Gastrocnemius medialis (tissue), 4 donors: ENCODE measurements around the gene TMEM38A. TPM values are rescaled to one million over a fixed set of nuclear protein-coding genes. Genes with fewer than 3 reads are reported as not detected.

Experiments
- ATAC-seq, 2 donors: fragments of 150-250 bp; one replicate each; pipeline ENCODE4 v1.9.1; 2016
- DNase-seq, 2 donors: peaks; one replicate each; pipeline ENCODE4 v3.0.0-alpha.2; 2019
- H3K27ac ChIP-seq, 4 donors: fragments of 200-600 bp; sonication (generic); 1 replicate in 1 of 4; 2 replicates in 3 of 4; pipeline ENCODE4 v1.5.1; 2016 to 2018; ENCODE audit warnings: mild to moderate bottlenecking in 2 of 4, moderate library complexity in 1 of 4
- H3K27me3 ChIP-seq, 3 donors: fragments of 200-600 bp; sonication (generic) in 2 of 3; 1 replicate in 1 of 3; 2 replicates in 2 of 3; pipeline versions ENCODE4 v1.5.1 to v1.6.0; 2016 to 2019; ENCODE audit warnings: mild to moderate bottlenecking in 1 of 3, moderate library complexity in 1 of 3
- H3K36me3 ChIP-seq, 2 donors: fragments of 200-600 bp; sonication (generic) in 1 of 2; one replicate each; pipeline ENCODE4 v1.5.1; 2017 to 2018
- H3K4me1 ChIP-seq, 2 donors: fragments of 200-600 bp; sonication (generic) in 1 of 2; one replicate each; pipeline ENCODE4 v1.5.1; 2016 to 2017; ENCODE audit warnings: mild to moderate bottlenecking in 2 of 2
- H3K4me3 ChIP-seq, 4 donors: fragments of 200-600 bp; sonication (generic) in 3 of 4; 1 replicate in 1 of 4; 2 replicates in 3 of 4; pipeline ENCODE4 v1.5.1; 2016 to 2019; ENCODE audit warnings: mild to moderate bottlenecking in 2 of 4
- H3K9me3 ChIP-seq, 3 donors: fragments of 200-600 bp; sonication (generic) in 2 of 3; 1 replicate in 1 of 3; 2 replicates in 2 of 3; pipeline ENCODE4 v1.5.1; 2016 to 2019
- POLR2A ChIP-seq, 2 donors: fragments of 450-650 bp; IDR thresholded peaks; one replicate each; pipeline ENCODE4 v1.6.1; 2017; ENCODE audit warnings: antibody characterized with exemption in 2 of 2, mild to moderate bottlenecking in 2 of 2, moderate library complexity in 2 of 2
- in situ Hi-C, 4 donors: fragments of 200-750 bp; cut with MboI; loops; one replicate each; pipeline versions ENCODE4 v1.15.0 to v1.8.0; 2017; ENCODE audit warnings: low sequenced_read_pairs in 4 of 4
- intact Hi-C: fragments of 100-400 bp; cut with DNase I; formaldehyde crosslinking; loops from one replicate; pipeline ENCODE4 v1.15.1; 2023; ENCODE audit warnings: low total_unique reads
- total RNA-seq, 4 donors: library from RNA; depleted of rRNA; stranded (reverse); fragments of >200 nt; gene quantifications; one replicate each; pipeline versions ENCODE4 v1.1.0 to v1.2.3, GENCODE V29; 2016
- TF ChIP-seq, protein P1 (sequence below), 5 experiments: fragments of 450-650 bp in 3 of 5; fragments of 200-600 bp in 2 of 5; sonication (generic) in 2 of 5; IDR thresholded peaks in 4 of 5; conservative IDR thresholded peaks in 1 of 5; 1 replicate in 4 of 5; 2 replicates in 1 of 5; pipeline ENCODE4 v1.5.1; 2016 to 2019; ENCODE audit warnings: antibody characterized with exemption in 5 of 5, mild to moderate bottlenecking in 3 of 5, moderate library complexity in 3 of 5

The TMEM38A gene
- total RNA-seq, 4 donors from 2014 or later, result 101 to 256 (median 182) TPM

DNA sequence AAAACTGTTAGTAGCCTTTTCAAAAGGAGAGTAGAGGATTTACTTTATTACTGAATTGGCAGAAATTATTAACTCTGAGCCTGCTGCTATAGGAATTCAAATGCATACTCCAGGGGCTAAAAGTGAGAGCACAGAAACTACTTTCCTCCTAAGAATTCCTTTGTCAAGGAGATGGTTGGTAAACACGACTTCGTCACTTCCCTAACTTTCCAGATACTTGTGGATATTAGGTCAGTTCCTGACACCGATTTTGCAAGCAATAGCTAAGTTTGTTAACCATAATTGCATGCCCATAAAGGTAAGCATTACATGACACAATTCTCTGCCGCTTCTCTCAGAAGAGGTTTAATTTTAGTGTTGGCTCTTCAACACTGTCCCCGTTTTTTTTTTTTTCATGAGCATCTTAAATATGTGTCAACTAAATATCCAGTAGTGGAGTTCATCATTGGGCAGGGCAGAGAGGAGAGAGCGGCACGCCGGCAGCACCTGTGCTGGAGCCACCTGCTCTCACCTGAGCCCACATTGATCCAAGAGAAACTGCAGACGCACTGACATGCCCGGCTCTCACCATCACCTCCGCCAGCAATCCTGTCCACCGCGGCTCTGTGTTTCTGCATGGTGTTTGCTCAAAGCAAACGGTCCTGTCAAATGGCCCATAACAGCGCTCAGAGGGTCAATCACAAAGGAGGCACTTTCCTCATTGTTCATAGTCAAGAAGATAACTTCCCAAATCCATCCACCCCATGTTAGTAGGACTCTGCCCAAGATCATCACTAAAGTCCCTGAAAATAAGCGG lies 35.6 kb upstream of the TMEM38A start:
- intact Hi-C loops, result loop anchor here (5.0 kb wide), 1 partner anchor 178 kb away; no protein-coding TSS in a partner anchor

DNA sequence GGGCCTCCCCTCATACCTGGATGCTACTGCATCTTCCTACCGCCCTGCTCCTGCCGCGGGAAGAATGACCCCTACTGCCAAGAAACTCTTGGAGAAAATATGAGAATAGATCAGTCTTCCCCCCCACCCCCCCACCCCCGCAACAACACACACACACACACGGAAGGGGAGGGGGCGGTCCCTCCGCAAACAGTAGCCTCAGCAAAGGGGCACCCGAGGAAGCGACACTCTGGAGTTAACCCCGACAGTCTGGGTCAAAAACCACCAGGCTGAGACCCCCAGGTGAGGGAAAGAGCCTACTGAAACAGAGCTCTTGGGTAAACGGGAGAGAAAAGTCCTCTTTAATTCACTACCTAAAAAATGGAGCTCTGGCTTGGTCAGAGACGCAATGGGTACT lies 34.1 kb upstream of the TMEM38A start:
- no peaks in the 10 kb centered on the region for H3K9me3 ChIP-seq
- peak overlapping the region; percentile 86 to 99 (median 92) for H3K27ac ChIP-seq
- H3K4me1 ChIP-seq, result peaks cover 42 to 65% of the 10 kb centered on the region in 2 donors
- peak overlapping the region; percentile 86 to 98 (median 86) for H3K4me3 ChIP-seq
- TF ChIP-seq, protein P1, sequence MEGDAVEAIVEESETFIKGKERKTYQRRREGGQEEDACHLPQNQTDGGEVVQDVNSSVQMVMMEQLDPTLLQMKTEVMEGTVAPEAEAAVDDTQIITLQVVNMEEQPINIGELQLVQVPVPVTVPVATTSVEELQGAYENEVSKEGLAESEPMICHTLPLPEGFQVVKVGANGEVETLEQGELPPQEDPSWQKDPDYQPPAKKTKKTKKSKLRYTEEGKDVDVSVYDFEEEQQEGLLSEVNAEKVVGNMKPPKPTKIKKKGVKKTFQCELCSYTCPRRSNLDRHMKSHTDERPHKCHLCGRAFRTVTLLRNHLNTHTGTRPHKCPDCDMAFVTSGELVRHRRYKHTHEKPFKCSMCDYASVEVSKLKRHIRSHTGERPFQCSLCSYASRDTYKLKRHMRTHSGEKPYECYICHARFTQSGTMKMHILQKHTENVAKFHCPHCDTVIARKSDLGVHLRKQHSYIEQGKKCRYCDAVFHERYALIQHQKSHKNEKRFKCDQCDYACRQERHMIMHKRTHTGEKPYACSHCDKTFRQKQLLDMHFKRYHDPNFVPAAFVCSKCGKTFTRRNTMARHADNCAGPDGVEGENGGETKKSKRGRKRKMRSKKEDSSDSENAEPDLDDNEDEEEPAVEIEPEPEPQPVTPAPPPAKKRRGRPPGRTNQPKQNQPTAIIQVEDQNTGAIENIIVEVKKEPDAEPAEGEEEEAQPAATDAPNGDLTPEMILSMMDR (IDR thresholded peaks at IDR 0.05 in 4 of 5, conservative IDR thresholded peaks at IDR 0.05 in 1 of 5), result no peak
- no peak for TF ChIP-seq POLR2A (IDR thresholded peaks at IDR 0.05)
- DNase-seq (no peak), ATAC-seq (no peak)
- peaks cover 0 to 8% of the 10 kb centered on the region in 2 donors for H3K36me3 ChIP-seq
- intact Hi-C loops (loop anchor here (2.0 to 5.0 kb wide), 2 partner anchors 20 to 179 kb away; no protein-coding TSS in a partner anchor), in situ Hi-C loops (no loop called here)
- no peaks in the 10 kb centered on the region for H3K27me3 ChIP-seq

More for the DNA sequence above, 35.6 kb upstream of the TMEM38A start:
- Histone ChIP-seq H3K4me3 (no peak overlapping the region), H3K36me3 (peaks cover 0 to 4% of the 10 kb centered on the region in 2 donors), H3K4me1 (peaks cover 51 to 79% of the 10 kb centered on the region in 2 donors), H3K9me3 (no peaks in the 10 kb centered on the region), H3K27ac (peak overlapping the region; percentile 86 to 99 (median 92)), H3K27me3 (no peaks in the 10 kb centered on the region)
- TF ChIP-seq, protein P1 (IDR thresholded peaks at IDR 0.05 in 4 of 5, conservative IDR thresholded peaks at IDR 0.05 in 1 of 5), result no peak
- TF ChIP-seq POLR2A (IDR thresholded peaks at IDR 0.05), result no peak
- DNase-seq (no peak), ATAC-seq (no peak)
- in situ Hi-C loops, result no loop called here

DNA sequence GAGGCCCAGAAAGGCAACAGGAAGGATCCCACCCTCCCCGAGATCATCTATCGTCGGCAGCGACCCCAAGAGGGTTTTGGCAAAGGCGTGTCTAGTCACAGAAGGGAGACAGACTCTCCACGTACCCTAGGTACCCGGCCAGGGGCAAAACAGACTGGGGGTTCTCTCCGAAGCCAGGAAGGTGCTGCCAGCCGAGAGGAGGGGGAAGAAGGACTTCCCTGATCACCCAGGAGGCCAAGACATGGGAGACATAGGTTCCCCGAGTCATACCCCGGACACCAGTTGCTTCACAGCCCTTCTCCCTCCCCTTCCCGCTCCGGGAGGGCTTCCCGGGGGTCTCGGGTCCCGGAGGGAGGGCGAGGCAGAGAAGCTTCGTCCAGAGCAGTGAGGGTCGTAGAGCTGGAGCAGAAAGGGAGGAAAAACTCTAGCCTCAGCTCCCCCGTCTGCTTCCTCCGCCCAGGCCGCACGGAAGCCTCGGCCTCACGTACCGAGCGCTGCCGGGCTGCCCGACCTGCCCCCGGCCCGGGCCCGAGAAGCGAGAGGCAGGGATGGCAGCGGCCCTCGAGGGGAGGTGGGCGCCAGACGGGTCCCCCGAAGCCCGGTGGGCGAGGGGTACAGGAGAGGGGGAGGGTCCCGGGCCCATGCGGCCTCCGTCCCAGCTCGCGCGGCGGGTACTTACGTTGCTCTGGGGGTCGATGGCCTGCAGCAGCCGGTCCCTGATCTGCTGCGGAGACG lies 33.6 kb upstream of the TMEM38A start:
- Histone ChIP-seq H3K9me3 (no peaks in the 10 kb centered on the region), H3K4me1 (peaks cover 41 to 59% of the 10 kb centered on the region in 2 donors), H3K36me3 (peaks cover 0 to 8% of the 10 kb centered on the region in 2 donors), H3K27ac (peak overlapping the region; percentile 86 to 99 (median 92)), H3K4me3 (peak overlapping the region; percentile 86 to 98 (median 86)), H3K27me3 (no peaks in the 10 kb centered on the region)
- TF ChIP-seq POLR2A (IDR thresholded peaks at IDR 0.05), result no peak
- TF ChIP-seq, protein P1 (IDR thresholded peaks at IDR 0.05 in 4 of 5, conservative IDR thresholded peaks at IDR 0.05 in 1 of 5), result no peak
- DNase-seq, result no peak
- no peak for ATAC-seq
- intact Hi-C loops, result loop anchor here (2.0 to 5.0 kb wide), 2 partner anchors 21 to 180 kb away; no protein-coding TSS in a partner anchor
- in situ Hi-C loops, result no loop called here

DNA sequence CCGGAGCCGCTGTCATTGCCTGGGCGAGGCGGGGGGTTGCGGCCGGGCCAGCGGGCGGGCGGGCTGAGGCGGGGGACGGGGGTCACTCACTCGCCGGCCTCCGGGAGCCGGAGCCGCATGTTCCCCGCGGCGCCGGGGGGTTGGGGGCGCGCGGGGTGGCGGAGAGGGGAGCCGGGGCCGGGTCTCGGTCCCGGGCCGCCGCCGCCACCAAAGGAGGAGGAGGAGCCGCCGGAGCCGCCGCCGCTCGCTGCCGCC lies 33.1 kb upstream of the TMEM38A start:
- Histone ChIP-seq H3K36me3 (peaks cover 0 to 12% of the 10 kb centered on the region in 2 donors), H3K9me3 (no peaks in the 10 kb centered on the region), H3K27me3 (no peaks in the 10 kb centered on the region), H3K4me1 (peaks cover 41 to 54% of the 10 kb centered on the region in 2 donors), H3K27ac (peak overlapping the region; percentile 86 to 99 (median 92)), H3K4me3 (peak overlapping the region; percentile 86 to 98 (median 86))
- ATAC-seq, result peak in 1 of 2 donors; percentile 4
- in situ Hi-C loops, result no loop called here
- TF ChIP-seq POLR2A (IDR thresholded peaks at IDR 0.05), result no peak
- TF ChIP-seq, protein P1 (IDR thresholded peaks at IDR 0.05 in 4 of 5, conservative IDR thresholded peaks at IDR 0.05 in 1 of 5), result no peak
- DNase-seq, result no peak
- intact Hi-C loops, result loop anchor here (2.0 to 5.0 kb wide), 6 partner anchors 21 to 181 kb away; partner anchors contain the start of genes CHERP, SLC35E1, SMIM7 and TMEM38A
